ENCODE data around the gene ADGRD1.

The ADGRD1 gene

GRCh38 chr12:131176266-131176665 is 222.6 kb downstream of the ADGRD1 start:
- DNase-seq = no peak

DNA sequence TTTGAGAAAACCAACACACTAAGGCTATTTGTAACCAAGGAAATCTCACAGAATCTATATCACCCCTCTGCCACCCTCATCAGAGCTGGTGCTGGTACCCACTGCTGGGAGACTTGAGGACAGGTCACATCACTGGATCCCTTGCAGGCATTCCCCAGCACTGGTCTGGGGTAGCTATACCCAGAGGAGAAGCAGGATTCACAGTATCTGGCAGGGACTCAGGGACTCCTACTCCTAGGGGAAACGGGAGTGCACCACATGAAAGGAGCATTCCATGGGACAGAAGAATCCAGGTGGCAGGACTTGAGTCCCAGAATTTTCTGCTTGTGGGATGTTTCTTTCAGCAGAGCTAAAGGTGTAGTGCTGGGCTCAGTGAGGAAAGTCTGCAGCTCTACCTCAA is 223.2 kb downstream of the ADGRD1 start:
- DNase-seq = no peak

GRCh38 chr12:131177599-131177998 is 223.9 kb downstream of the ADGRD1 start:
- DNase-seq = no peak

- no peak for DNase-seq
Measured at GRCh38 chr12:131187602-131188001, 233.9 kb downstream of the ADGRD1 start.

DNA sequence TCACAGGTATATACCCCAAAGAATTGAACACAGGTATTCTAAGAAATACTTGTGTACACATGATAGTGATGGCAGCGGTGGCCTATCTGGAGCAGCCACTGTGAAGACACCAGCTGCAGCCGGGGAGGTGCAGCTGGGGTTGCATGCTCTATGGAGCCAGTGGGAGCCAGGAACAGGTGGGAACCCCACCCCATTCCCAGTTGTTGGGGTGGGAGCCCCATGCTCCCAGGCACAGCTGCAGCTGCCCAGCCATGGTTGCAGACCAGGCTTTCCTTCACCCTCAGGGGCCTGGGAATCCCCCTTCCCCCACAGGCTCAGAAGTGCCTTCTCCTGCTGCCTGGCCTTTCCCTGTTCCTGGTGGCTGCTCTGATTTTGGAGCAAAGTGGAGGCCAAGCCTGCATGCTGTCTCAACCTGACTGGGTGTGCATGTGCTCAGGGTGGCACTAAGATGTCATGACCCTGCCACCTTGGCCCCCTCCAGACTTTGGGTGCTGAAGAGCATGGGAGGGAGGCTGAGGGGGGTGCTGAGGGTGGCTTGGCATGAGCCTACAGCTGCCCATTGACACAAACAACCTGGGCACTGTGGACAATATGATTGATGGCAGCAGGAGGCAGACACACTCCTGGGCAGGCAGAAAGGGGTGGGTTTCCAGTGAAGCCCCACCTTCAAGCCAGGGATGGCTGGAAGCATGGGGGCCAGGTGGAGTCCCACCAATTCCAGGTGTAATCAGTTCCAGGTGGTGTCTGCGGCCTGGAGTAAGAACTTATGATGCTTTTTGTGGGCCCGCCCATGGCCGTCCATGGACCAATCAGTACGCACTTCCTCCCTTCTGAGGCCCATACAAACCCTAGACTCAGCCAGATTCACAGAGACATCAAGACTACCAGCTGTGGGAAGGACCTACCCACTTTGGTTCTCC is 234.7 kb downstream of the ADGRD1 start:
- DNase-seq = no peak

DNA sequence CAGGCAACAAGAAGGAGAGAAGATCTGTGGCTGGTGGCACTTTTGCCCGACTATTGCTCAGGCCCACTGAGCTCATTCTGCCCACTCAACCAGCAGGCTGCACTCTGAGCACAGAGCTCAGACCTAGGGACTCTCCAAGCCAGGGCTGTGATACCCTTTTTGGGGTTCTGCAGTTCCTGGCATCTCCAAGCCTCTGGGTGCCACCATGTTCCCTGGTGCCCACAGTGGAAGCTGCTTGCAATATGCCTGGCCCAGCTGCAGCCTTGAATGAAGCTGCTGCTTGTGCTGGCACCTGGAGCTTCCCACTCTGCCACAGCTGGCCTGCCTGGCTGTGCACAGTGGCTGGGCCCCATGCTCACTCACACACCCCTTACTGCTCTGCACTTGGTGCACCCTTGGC is 236.1 kb downstream of the ADGRD1 start:
- DNase-seq = no peak

DNA sequence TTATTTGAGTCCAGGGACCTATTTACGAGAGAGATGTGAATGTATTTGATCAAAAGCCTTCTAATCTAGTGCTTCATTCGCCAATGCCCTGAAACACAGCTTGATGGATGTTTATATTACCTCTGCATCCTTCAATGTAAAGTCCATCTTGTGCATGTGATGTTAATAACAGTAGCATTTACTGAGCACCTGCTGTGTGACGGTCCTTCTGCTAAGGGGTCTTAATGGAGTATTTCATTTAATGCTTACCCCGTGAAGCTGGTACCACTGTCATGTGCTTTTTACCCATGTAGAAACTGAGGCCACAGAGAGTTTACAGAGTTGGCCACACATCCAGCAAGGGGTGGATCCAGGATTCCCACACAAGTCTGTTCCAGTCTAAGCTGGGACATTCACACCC is 237.3 kb downstream of the ADGRD1 start:
- DNase-seq = no peak
